Measurements from ENCODE around the gene DOCK9.

Gene DOCK9

GRCh38 chr13:98781470-98781869 lies 196.4 kb downstream of the DOCK9 start:
- DNase-seq (ENCODE audit: insufficient read length, low spot score) = no peak
- no peak for FAIRE-seq

GRCh38 chr13:98781045-98781444 lies 196.8 kb downstream of the DOCK9 start:
- DNase-seq (ENCODE audit: insufficient read length, low spot score) (no peak), FAIRE-seq (peak; percentile 73)

- no peak for FAIRE-seq
- DNase-seq (ENCODE audit: insufficient read length, low spot score) = no peak
These were observed 197.4 kb downstream of the DOCK9 start for GRCh38 chr13:98780451-98780850.

GRCh38 chr13:98779695-98780094 lies 198.2 kb downstream of the DOCK9 start:
- FAIRE-seq (no peak), DNase-seq (ENCODE audit: insufficient read length, low spot score) (no peak)

GRCh38 chr13:98778749-98779148 lies 199.1 kb downstream of the DOCK9 start:
- FAIRE-seq (no peak), DNase-seq (ENCODE audit: insufficient read length, low spot score) (no peak)

- FAIRE-seq = no peak
- DNase-seq (ENCODE audit: insufficient read length, low spot score) = no peak
These were observed 201.2 kb downstream of the DOCK9 start for GRCh38 chr13:98776644-98777043.

GRCh38 chr13:98775844-98776598 lies 201.8 kb downstream of the DOCK9 start:
- FAIRE-seq = no peak

GRCh38 chr13:98775386-98775785 lies 202.5 kb downstream of the DOCK9 start:
- FAIRE-seq = no peak
- no peak for DNase-seq (ENCODE audit: insufficient read length, low spot score)

More at GRCh38 chr13:98775844-98776598, 201.8 kb downstream of the DOCK9 start:
- peak; percentile 70 for DNase-seq (ENCODE audit: insufficient read length, low spot score)

GRCh38 chr13:98774776-98775175 lies 203.1 kb downstream of the DOCK9 start:
- no peak for DNase-seq (ENCODE audit: insufficient read length, low spot score)
- no peak for FAIRE-seq

- FAIRE-seq (no peak), DNase-seq (ENCODE audit: insufficient read length, low spot score) (no peak)
These were observed 203.9 kb downstream of the DOCK9 start for GRCh38 chr13:98773921-98774320.

GRCh38 chr13:98772794-98773452 lies 204.9 kb downstream of the DOCK9 start:
- DNase-seq (ENCODE audit: insufficient read length, low spot score) = no peak

GRCh38 chr13:98771838-98772611 lies 205.8 kb downstream of the DOCK9 start:
- no peak for DNase-seq (ENCODE audit: insufficient read length, low spot score)
- FAIRE-seq = no peak

More at GRCh38 chr13:98772794-98773452, 204.9 kb downstream of the DOCK9 start:
- no peak for FAIRE-seq

GRCh38 chr13:98769736-98770135 lies 208.1 kb downstream of the DOCK9 start:
- FAIRE-seq (no peak), DNase-seq (ENCODE audit: insufficient read length, low spot score) (no peak)

- DNase-seq (ENCODE audit: insufficient read length, low spot score) (no peak), FAIRE-seq (no peak)
These were observed 209.3 kb downstream of the DOCK9 start for GRCh38 chr13:98768522-98768921.

- FAIRE-seq (no peak), DNase-seq (ENCODE audit: insufficient read length, low spot score) (no peak)
These were observed 211.2 kb downstream of the DOCK9 start for GRCh38 chr13:98766697-98767096.

GRCh38 chr13:98765996-98766519 lies 211.8 kb downstream of the DOCK9 start:
- no peak for FAIRE-seq
- DNase-seq (ENCODE audit: insufficient read length, low spot score) = no peak

- DNase-seq (ENCODE audit: insufficient read length, low spot score) (no peak), FAIRE-seq (no peak)
These were observed 215.8 kb downstream of the DOCK9 start for GRCh38 chr13:98761986-98762616.

- DNase-seq (ENCODE audit: insufficient read length, low spot score) (no peak), FAIRE-seq (no peak)
These were observed 216.5 kb downstream of the DOCK9 start for GRCh38 chr13:98761126-98761985.

- DNase-seq (ENCODE audit: insufficient read length, low spot score) (no peak), FAIRE-seq (no peak)
These were observed 222.1 kb downstream of the DOCK9 start for GRCh38 chr13:98755729-98756128.

- DNase-seq (ENCODE audit: insufficient read length, low spot score) (no peak), FAIRE-seq (no peak)
These were observed 222.7 kb downstream of the DOCK9 start for GRCh38 chr13:98755116-98755515.

Data from HTR-8/SVneo (cell line).